Chondrocyte (in vitro differentiated cells): Measurements from ENCODE around the gene FAM156A. TPM values are rescaled to one million over a fixed set of nuclear protein-coding genes. Genes with fewer than 3 reads are reported as not detected.

Experiments
- DNase-seq: peaks from one replicate; pipeline ENCODE4 v3.0.0; 2021; ENCODE audit warnings: mixed read lengths, low spot score
- H3K27ac Mint-ChIP-seq: one replicate; pipeline ENCODE4 v1.8.0; 2021; ENCODE audit warnings: mild to moderate bottlenecking, moderate library complexity, mixed read lengths; ENCODE audit not compliant: unreplicated experiment
- H3K27me3 Mint-ChIP-seq: 2 replicates; pipeline ENCODE4 v1.8.0; 2021; ENCODE audit warnings: low read depth, mixed read lengths
- H3K36me3 Mint-ChIP-seq: 2 replicates; pipeline ENCODE4 v1.8.0; 2021; ENCODE audit warnings: low read depth, mixed read lengths
- H3K4me1 Mint-ChIP-seq: 2 replicates; pipeline ENCODE4 v1.8.0; 2021; ENCODE audit warnings: low read depth, mild to moderate bottlenecking, mixed read lengths
- H3K4me3 Mint-ChIP-seq: one replicate; pipeline ENCODE4 v1.8.0; 2021; ENCODE audit warnings: mild to moderate bottlenecking, moderate library complexity, mixed read lengths; ENCODE audit not compliant: unreplicated experiment
- H3K9me3 Mint-ChIP-seq: 2 replicates; pipeline ENCODE4 v1.8.0; 2021; ENCODE audit warnings: low read depth, mixed read lengths
- total RNA-seq: library from RNA; stranded (reverse); gene quantifications from 3 replicates; pipeline ENCODE4 v1.2.1, GENCODE V29; 2021
- TF ChIP-seq, protein P1 (sequence below): fragments of 200-600 bp; sonication (generic); IDR thresholded peaks from 2 replicates; pipeline ENCODE4 v1.5.0; 2021; ENCODE audit warnings: antibody characterized with exemption, mild to moderate bottlenecking, moderate library complexity

FAM156A gene
- total RNA-seq, 1 donor from 2014 or later, result 23.8 TPM

GRCh38 chrX:53001958-53002357 lies 43.6 kb upstream of the FAM156A start:
- no peak for DNase-seq
- Mint-ChIP-seq H3K4me3 (no peak overlapping the region), H3K9me3 (peaks cover 9% of the 10 kb centered on the region), H3K27ac (no peak overlapping the region), H3K27me3 (no peaks in the 10 kb centered on the region), H3K36me3 (no peaks in the 10 kb centered on the region), H3K4me1 (peaks cover 7% of the 10 kb centered on the region)
- TF ChIP-seq, protein P1, sequence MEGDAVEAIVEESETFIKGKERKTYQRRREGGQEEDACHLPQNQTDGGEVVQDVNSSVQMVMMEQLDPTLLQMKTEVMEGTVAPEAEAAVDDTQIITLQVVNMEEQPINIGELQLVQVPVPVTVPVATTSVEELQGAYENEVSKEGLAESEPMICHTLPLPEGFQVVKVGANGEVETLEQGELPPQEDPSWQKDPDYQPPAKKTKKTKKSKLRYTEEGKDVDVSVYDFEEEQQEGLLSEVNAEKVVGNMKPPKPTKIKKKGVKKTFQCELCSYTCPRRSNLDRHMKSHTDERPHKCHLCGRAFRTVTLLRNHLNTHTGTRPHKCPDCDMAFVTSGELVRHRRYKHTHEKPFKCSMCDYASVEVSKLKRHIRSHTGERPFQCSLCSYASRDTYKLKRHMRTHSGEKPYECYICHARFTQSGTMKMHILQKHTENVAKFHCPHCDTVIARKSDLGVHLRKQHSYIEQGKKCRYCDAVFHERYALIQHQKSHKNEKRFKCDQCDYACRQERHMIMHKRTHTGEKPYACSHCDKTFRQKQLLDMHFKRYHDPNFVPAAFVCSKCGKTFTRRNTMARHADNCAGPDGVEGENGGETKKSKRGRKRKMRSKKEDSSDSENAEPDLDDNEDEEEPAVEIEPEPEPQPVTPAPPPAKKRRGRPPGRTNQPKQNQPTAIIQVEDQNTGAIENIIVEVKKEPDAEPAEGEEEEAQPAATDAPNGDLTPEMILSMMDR, result no peak

DNA sequence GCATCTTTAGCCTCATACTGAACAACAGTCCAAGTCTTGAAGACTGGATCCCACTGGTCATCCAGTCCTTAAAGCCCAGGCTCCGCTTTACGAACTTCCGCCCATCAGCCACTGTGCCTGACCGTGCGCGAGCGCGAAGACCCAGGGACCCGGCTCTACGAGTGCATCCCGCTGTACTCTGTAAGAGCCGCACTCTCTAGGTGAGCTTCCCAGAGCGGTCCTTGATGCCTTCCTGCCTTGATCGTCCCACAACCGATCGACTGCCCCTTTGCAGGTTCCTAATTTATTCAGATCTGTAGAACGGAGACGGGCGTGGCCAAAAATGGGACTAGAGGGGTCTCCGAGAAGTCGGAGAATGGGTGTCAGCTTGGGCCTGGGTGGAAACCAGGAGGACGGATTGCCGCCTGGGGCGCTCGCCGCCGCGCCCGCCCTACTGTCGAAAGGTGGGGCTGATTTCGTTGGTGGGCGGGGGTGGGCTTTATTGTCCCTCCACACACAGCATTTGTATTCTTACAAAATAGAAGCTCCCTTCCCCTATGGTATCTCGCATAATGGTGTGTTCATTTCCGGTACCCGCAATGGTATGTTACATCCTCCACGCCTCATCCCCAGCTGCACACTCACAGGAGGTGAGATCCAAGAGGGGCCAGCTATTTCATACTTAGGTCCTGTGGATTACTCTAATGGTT lies 42.3 kb upstream of the FAM156A start:
- Mint-ChIP-seq H3K27ac (no peak overlapping the region), H3K27me3 (no peaks in the 10 kb centered on the region), H3K4me1 (peaks cover 12% of the 10 kb centered on the region), H3K36me3 (no peaks in the 10 kb centered on the region), H3K9me3 (peaks cover 15% of the 10 kb centered on the region), H3K4me3 (no peak overlapping the region)
- no peak for DNase-seq
- TF ChIP-seq, protein P1, result no peak

- Mint-ChIP-seq H3K36me3 (no peaks in the 10 kb centered on the region), H3K27me3 (no peaks in the 10 kb centered on the region), H3K4me3 (peak overlapping the region; percentile 85), H3K9me3 (peaks cover 6% of the 10 kb centered on the region), H3K4me1 (peaks cover 12% of the 10 kb centered on the region), H3K27ac (peak overlapping the region; percentile 99)
- no peak for DNase-seq
- TF ChIP-seq, protein P1, result peak; percentile 53
Measured at GRCh38 chrX:52995987-52996331, 37.6 kb upstream of the FAM156A start.

GRCh38 chrX:52995135-52995986 lies 37.0 kb upstream of the FAM156A start:
- Mint-ChIP-seq H3K4me3 (peak overlapping the region; percentile 85), H3K9me3 (peaks cover 6% of the 10 kb centered on the region), H3K36me3 (no peaks in the 10 kb centered on the region), H3K27me3 (no peaks in the 10 kb centered on the region), H3K4me1 (peaks cover 12% of the 10 kb centered on the region), H3K27ac (peak overlapping the region; percentile 99)
- TF ChIP-seq, protein P1, result peak; percentile 80
- DNase-seq, result peak; percentile 97

DNA sequence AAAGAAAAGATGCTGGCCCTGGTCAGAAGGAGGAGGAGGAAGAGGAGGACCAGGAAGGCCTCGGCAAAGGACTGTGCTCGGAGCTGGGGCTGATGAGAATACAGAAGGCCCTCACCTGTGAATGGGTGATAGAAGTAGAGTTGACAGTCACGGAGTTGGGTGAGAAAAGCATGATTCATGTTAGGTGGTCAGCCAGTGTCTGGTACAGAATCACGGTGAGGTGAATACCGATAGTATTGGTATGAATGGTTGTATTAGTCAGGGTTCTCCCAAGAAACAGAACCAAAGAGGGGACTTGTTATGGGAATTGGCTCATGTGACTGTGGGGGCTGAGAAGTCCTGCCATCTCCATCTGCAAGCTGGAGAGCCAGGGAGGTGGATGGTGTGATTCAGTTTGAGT lies 32.5 kb upstream of the FAM156A start:
- H3K9me3 Mint-ChIP-seq, result peaks cover 1% of the 10 kb centered on the region
- no peaks in the 10 kb centered on the region for H3K36me3 Mint-ChIP-seq
- DNase-seq, result no peak
- H3K4me1 Mint-ChIP-seq, result peaks cover 15% of the 10 kb centered on the region
- H3K27me3 Mint-ChIP-seq, result no peaks in the 10 kb centered on the region
- TF ChIP-seq, protein P1, result no peak
- no peak overlapping the region for H3K4me3 Mint-ChIP-seq
- H3K27ac Mint-ChIP-seq, result peak overlapping the region; percentile 14
